HEK293 (cell line): ENCODE data around the gene ARMH4.

Experiments used
- AEBP2 ChIP-seq: fragments of 450-650 bp; formaldehyde crosslinking; IDR thresholded peaks from 2 replicates; pipeline ENCODE4 v1.5.1; 2016; ENCODE audit warnings: missing biosample characterization, missing genetic modification characterization, borderline replicate concordance
- EGR2 ChIP-seq: fragments of 450-650 bp; formaldehyde crosslinking; IDR thresholded peaks from 2 replicates; pipeline ENCODE4 v1.5.1; 2016; ENCODE audit warnings: low read depth, missing biosample characterization, missing genetic modification characterization
- GLIS1 ChIP-seq: fragments of 450-650 bp; formaldehyde crosslinking; IDR thresholded peaks from 2 replicates; pipeline ENCODE4 v1.5.1; 2016; ENCODE audit warnings: missing biosample characterization, missing genetic modification characterization
- HOXD13 ChIP-seq: sonication (generic); formaldehyde crosslinking; IDR thresholded peaks from 2 replicates; pipeline ENCODE4 v1.8.0; 2022; ENCODE audit warnings: missing genetic modification reagents, borderline replicate concordance
- KLF1 ChIP-seq: fragments of 450-650 bp; formaldehyde crosslinking; IDR thresholded peaks from 2 replicates; pipeline ENCODE4 v1.5.1; 2016; ENCODE audit warnings: missing biosample characterization, missing genetic modification characterization
- KLF7 ChIP-seq: fragments of 450-650 bp; formaldehyde crosslinking; IDR thresholded peaks from 2 replicates; pipeline ENCODE4 v1.5.1; 2016; ENCODE audit warnings: missing biosample characterization, missing genetic modification characterization, borderline replicate concordance
- PATZ1 ChIP-seq: fragments of 450-650 bp; formaldehyde crosslinking; IDR thresholded peaks from 2 replicates; pipeline ENCODE4 v1.5.1; 2016; ENCODE audit warnings: missing biosample characterization, missing genetic modification characterization
- YY1 ChIP-seq: fragments of 450-650 bp; formaldehyde crosslinking; IDR thresholded peaks from 2 replicates; pipeline ENCODE4 v1.5.1; 2018; ENCODE audit warnings: missing biosample characterization, missing genetic modification characterization
- YY2 ChIP-seq: fragments of 450-650 bp; formaldehyde crosslinking; IDR thresholded peaks from 2 replicates; pipeline ENCODE4 v1.5.1; 2016; ENCODE audit warnings: missing biosample characterization, missing genetic modification characterization
- ZBTB10 ChIP-seq: fragments of 450-650 bp; formaldehyde crosslinking; IDR thresholded peaks from 2 replicates; pipeline ENCODE4 v1.5.1; 2016; ENCODE audit warnings: missing biosample characterization, missing genetic modification characterization
- ZBTB17 ChIP-seq: fragments of 450-650 bp; formaldehyde crosslinking; IDR thresholded peaks from 2 replicates; pipeline ENCODE4 v1.5.1; 2016; ENCODE audit warnings: missing biosample characterization, missing genetic modification characterization
- ZBTB20 ChIP-seq: fragments of 450-650 bp; formaldehyde crosslinking; IDR thresholded peaks from 2 replicates; pipeline ENCODE4 v1.5.1; 2016; ENCODE audit warnings: missing biosample characterization, missing genetic modification characterization
- ZBTB8A ChIP-seq: fragments of 450-650 bp; formaldehyde crosslinking; IDR thresholded peaks from 2 replicates; pipeline ENCODE4 v1.5.1; 2016; ENCODE audit warnings: missing biosample characterization, missing genetic modification characterization
- ZFHX2 ChIP-seq: fragments of 450-650 bp; formaldehyde crosslinking; conservative IDR thresholded peaks from 2 replicates; pipeline ENCODE4 v1.5.1; 2016; ENCODE audit warnings: missing biosample characterization, missing genetic modification characterization
- ZFP37 ChIP-seq: fragments of 450-650 bp; formaldehyde crosslinking; IDR thresholded peaks from 2 replicates; pipeline ENCODE4 v1.5.1; 2016; ENCODE audit warnings: missing biosample characterization, missing genetic modification characterization
- ZFP41 ChIP-seq: fragments of 450-650 bp; formaldehyde crosslinking; IDR thresholded peaks from 2 replicates; pipeline ENCODE4 v1.5.1; 2016; ENCODE audit warnings: missing biosample characterization, missing genetic modification characterization, borderline replicate concordance
- ZNF132 ChIP-seq: fragments of 450-650 bp; formaldehyde crosslinking; IDR thresholded peaks from 2 replicates; pipeline ENCODE4 v1.5.1; 2017; ENCODE audit warnings: missing biosample characterization, missing genetic modification characterization, borderline replicate concordance
- ZNF138 ChIP-seq: fragments of 450-650 bp; formaldehyde crosslinking; IDR thresholded peaks from 2 replicates; pipeline ENCODE4 v1.5.1; 2016; ENCODE audit warnings: missing biosample characterization, missing genetic modification characterization, borderline replicate concordance
- ZNF140 ChIP-seq: fragments of 450-650 bp; formaldehyde crosslinking; IDR thresholded peaks from 2 replicates; pipeline ENCODE4 v1.5.1; 2016; ENCODE audit warnings: missing biosample characterization, missing genetic modification characterization
- ZNF18 ChIP-seq: fragments of 450-650 bp; formaldehyde crosslinking; IDR thresholded peaks from 2 replicates; pipeline ENCODE4 v1.5.1; 2016; ENCODE audit warnings: missing biosample characterization, missing genetic modification characterization
- ZNF184 ChIP-seq: fragments of 450-650 bp; IDR thresholded peaks from 2 replicates; pipeline ENCODE4 v1.5.1; 2018; ENCODE audit warnings: missing biosample characterization, mild to moderate bottlenecking, missing genetic modification characterization
- ZNF202 ChIP-seq: fragments of 450-650 bp; formaldehyde crosslinking; IDR thresholded peaks from 2 replicates; pipeline ENCODE4 v1.5.1; 2016; ENCODE audit warnings: missing biosample characterization, missing genetic modification characterization, borderline replicate concordance
- ZNF239 ChIP-seq: fragments of 450-650 bp; formaldehyde crosslinking; IDR thresholded peaks from 2 replicates; pipeline ENCODE4 v1.5.1; 2016; ENCODE audit warnings: missing biosample characterization, missing genetic modification characterization
- ZNF423 ChIP-seq: fragments of 450-650 bp; formaldehyde crosslinking; IDR thresholded peaks from 2 replicates; pipeline ENCODE4 v1.5.1; 2016; ENCODE audit warnings: missing biosample characterization, missing genetic modification characterization
- ZNF514 ChIP-seq: fragments of 450-650 bp; formaldehyde crosslinking; IDR thresholded peaks from 2 replicates; pipeline ENCODE4 v1.5.1; 2016; ENCODE audit warnings: missing biosample characterization, missing genetic modification characterization
- ZNF544 ChIP-seq: fragments of 450-650 bp; formaldehyde crosslinking; IDR thresholded peaks from 2 replicates; pipeline ENCODE4 v1.5.0; 2017; ENCODE audit warnings: missing biosample characterization, missing genetic modification characterization
- ZNF555 ChIP-seq: fragments of 450-650 bp; formaldehyde crosslinking; conservative IDR thresholded peaks from 2 replicates; pipeline ENCODE4 v1.5.1; 2017; ENCODE audit warnings: missing biosample characterization, mild to moderate bottlenecking, missing genetic modification characterization, inconsistent platforms
- ZNF639 ChIP-seq: fragments of 450-650 bp; formaldehyde crosslinking; IDR thresholded peaks from 2 replicates; pipeline ENCODE4 v1.5.1; 2016; ENCODE audit warnings: missing biosample characterization, missing genetic modification characterization
- ZNF658 ChIP-seq: fragments of 450-650 bp; formaldehyde crosslinking; IDR thresholded peaks from 2 replicates; pipeline ENCODE4; 2016; ENCODE audit warnings: missing biosample characterization, missing genetic modification characterization
- ZNF664 ChIP-seq: fragments of 450-650 bp; formaldehyde crosslinking; IDR thresholded peaks from 2 replicates; pipeline ENCODE4 v1.5.1; 2016; ENCODE audit warnings: missing biosample characterization, missing genetic modification characterization
- ZNF768 ChIP-seq: fragments of 450-650 bp; formaldehyde crosslinking; IDR thresholded peaks from 2 replicates; pipeline ENCODE4 v1.5.1; 2018; ENCODE audit warnings: missing biosample characterization, mild to moderate bottlenecking, missing genetic modification characterization
- ZSCAN30 ChIP-seq: fragments of 450-650 bp; IDR thresholded peaks from 2 replicates; pipeline ENCODE4 v1.5.1; 2018; ENCODE audit warnings: missing biosample characterization, mild to moderate bottlenecking, missing genetic modification characterization, moderate library complexity

The ARMH4 gene

GRCh38 chr14:58199726-58200479 lies 47.9 kb upstream of the ARMH4 start, which contains the start of gene ACTR10 (continued):
- TF ChIP-seq ZNF202 (tag by site-specific recombination) (no peak), PATZ1 (tag by site-specific recombination) (0 out of 2 replicates have a peak, but pooled peaks have one; percentile 57), KLF7 (peak; percentile 33; the same call in 1 of the 2 replicates), HOXD13 (no peak), YY1 (tag by site-specific recombination) (no peak), ZNF658 (tag by site-specific recombination) (no peak), GLIS1 (tag by site-specific recombination) (peak; percentile 24; the same call in 1 of the 2 replicates), ZNF239 (no peak), KLF1 (peak; percentile 81), YY2 (no peak), ZBTB8A (tag by site-specific recombination) (peak; percentile 82), ZFHX2 (tag by site-specific recombination) (peak; percentile 92), EGR2 (tag by site-specific recombination) (peak; percentile 86), ZNF132 (tag by site-specific recombination) (no peak), ZNF639 (tag by site-specific recombination) (no peak), ZNF18 (tag by site-specific recombination) (no peak), ZNF555 (tag by site-specific recombination) (no peak), ZFP37 (tag by site-specific recombination) (no peak), ZBTB17 (tag by site-specific recombination) (0 out of 2 replicates have a peak, but pooled peaks have one; percentile 28), ZBTB20 (peak; percentile 69; the same call in 1 of the 2 replicates), ZBTB10 (tag by site-specific recombination) (no peak), ZNF184 (tag by site-specific recombination) (no peak), ZNF544 (tag by site-specific recombination) (no peak), ZNF664 (tag by site-specific recombination) (no peak), ZNF138 (tag by site-specific recombination) (no peak), ZNF514 (no peak), ZNF423 (tag by site-specific recombination) (no peak), ZSCAN30 (tag by site-specific recombination) (no peak; the same call in 1 of the 2 replicates), ZNF140 (tag by site-specific recombination) (no peak), ZFP41 (tag by site-specific recombination) (no peak), ZNF768 (no peak), AEBP2 (no peak)
